IMR-90 (cell line): ENCODE results near the gene RARS1. TPM values are rescaled to one million over a fixed set of nuclear protein-coding genes. Genes with fewer than 3 reads are reported as not detected.

Source experiments
- ATAC-seq: fragments of 200-7000 bp; cut with Tn5 transposase; 2 replicates; pipeline ENCODE4 v1.9.1; 2020; ENCODE audit warnings: low read depth, mild to moderate bottlenecking, moderate library complexity
- BruUV-seq: library from RNA; stranded (reverse); fragments of 400-500 nt; replicated peaks from 2 replicates; lab custom pipeline; 2021; lab: Mats Ljungman, UMichigan
- CTCF ChIA-PET: fragments of 300-600 bp; formaldehyde crosslinking; extraction: SDS; loops from one replicate; lab custom pipeline; 2021; ENCODE audit warnings: antibody characterized with exemption; lab: Yijun Ruan, JAX
- POLR2A ChIA-PET: fragments of 300-600 bp; sonication (Branson Sonifier 250); formaldehyde crosslinking; loops from one replicate; lab custom pipeline; 2022; ENCODE audit warnings: antibody characterized with exemption; ENCODE audit not compliant: unreplicated experiment; lab: Charles Lee
- DNase-seq: peaks from one replicate; pipeline ENCODE4 v3.0.0; 2013
- H2AFZ ChIP-seq: replicated peaks from 2 replicates; pipeline ENCODE3; 2013; ENCODE audit warnings: low read length, mild to moderate bottlenecking; ENCODE audit not compliant: poor library complexity
- H2AK5ac ChIP-seq: 2 replicates; pipeline ENCODE4 v1.6.1; 2013; ENCODE audit warnings: low read depth, low read length, inconsistent platforms
- H2AK9ac ChIP-seq: replicated peaks from 2 replicates; pipeline ENCODE3; 2013; ENCODE audit warnings: mild to moderate bottlenecking, low read depth, low read length, moderate library complexity; ENCODE audit not compliant: poor library complexity
- H2BK120ac ChIP-seq: 2 replicates; pipeline ENCODE4 v1.6.1; 2013; ENCODE audit warnings: low read depth, low read length, inconsistent platforms
- H2BK15ac ChIP-seq: 3 replicates; pipeline ENCODE4 v1.6.1; 2013; ENCODE audit warnings: low read depth, low read length, inconsistent platforms
- H2BK20ac ChIP-seq: 2 replicates; pipeline ENCODE4 v1.6.1; 2013; ENCODE audit warnings: low read depth, mild to moderate bottlenecking, inconsistent platforms, low read length, moderate library complexity
- H2BK5ac ChIP-seq: 2 replicates; pipeline ENCODE4 v1.6.1; 2013; ENCODE audit warnings: mild to moderate bottlenecking, low read depth, low read length, inconsistent platforms; ENCODE audit not compliant: poor library complexity, severe bottlenecking
- H3K14ac ChIP-seq: replicated peaks from 2 replicates; pipeline ENCODE4 v1.6.1; 2013; ENCODE audit warnings: low read depth, low read length, inconsistent platforms
- H3K18ac ChIP-seq: 2 replicates; pipeline ENCODE4 v1.6.1; 2013; ENCODE audit warnings: low read depth, low read length, control low read depth
- H3K23ac ChIP-seq: 2 replicates; pipeline ENCODE4 v1.6.1; 2013; ENCODE audit warnings: low read depth, low read length, inconsistent platforms
- H3K27ac ChIP-seq: 2 replicates; pipeline ENCODE4 v1.5.1; 2013; ENCODE audit warnings: mild to moderate bottlenecking, control low read depth, low read length; ENCODE audit not compliant: insufficient read depth
- H3K27me3 ChIP-seq: 2 replicates; pipeline ENCODE4 v1.6.1; 2013; ENCODE audit warnings: low read length; ENCODE audit not compliant: control insufficient read depth, insufficient read depth
- H3K36me3 ChIP-seq: 2 replicates; pipeline ENCODE4 v1.6.1; 2013; ENCODE audit warnings: low read length, mixed read lengths; ENCODE audit not compliant: control insufficient read depth, insufficient read depth
- H3K4ac ChIP-seq: 2 replicates; pipeline ENCODE4 v1.6.1; 2013; ENCODE audit warnings: low read depth, low read length, inconsistent platforms
- H3K4me1 ChIP-seq: 2 replicates; pipeline ENCODE4 v1.6.1; 2013; ENCODE audit warnings: low read length, mixed read lengths; ENCODE audit not compliant: control insufficient read depth, insufficient read depth
- H3K4me2 ChIP-seq: 2 replicates; pipeline ENCODE4 v1.6.1; 2013; ENCODE audit warnings: low read depth, mild to moderate bottlenecking, control low read depth, low read length, moderate library complexity
- H3K4me3 ChIP-seq: 2 replicates; pipeline ENCODE4 v1.5.1; 2013; ENCODE audit warnings: low read depth, mild to moderate bottlenecking, control low read depth, low read length, moderate library complexity; ENCODE audit not compliant: insufficient read depth
- H3K56ac ChIP-seq: 2 replicates; pipeline ENCODE4 v1.6.1; 2013; ENCODE audit warnings: low read length, inconsistent platforms; ENCODE audit not compliant: insufficient read depth; ENCODE audit errors: extremely low read depth
- H3K79me1 ChIP-seq, 2 experiments: 2 replicates each; pipeline ENCODE4 v1.6.1; 2013; ENCODE audit warnings: low read length in 2 of 2, inconsistent platforms in 1 of 2, low read depth in 1 of 2
- H3K9ac ChIP-seq: 2 replicates; pipeline ENCODE4 v1.6.1; 2013; ENCODE audit warnings: low read depth, low read length, control low read depth
- H3K9me1 ChIP-seq: 2 replicates; pipeline ENCODE4 v1.6.1; 2013; ENCODE audit warnings: low read length, inconsistent platforms; ENCODE audit not compliant: insufficient read depth
- H3K9me3 ChIP-seq: 2 replicates; pipeline ENCODE4 v1.6.1; 2013; ENCODE audit warnings: low read length; ENCODE audit not compliant: control insufficient read depth, insufficient read depth
- H4K20me1 ChIP-seq: 2 replicates; pipeline ENCODE4 v1.6.1; 2013; ENCODE audit warnings: low read length, inconsistent platforms; ENCODE audit not compliant: insufficient read depth
- H4K5ac ChIP-seq: 2 replicates; pipeline ENCODE4 v1.6.1; 2013; ENCODE audit warnings: mild to moderate bottlenecking, low read depth, low read length, control low read depth
- H4K8ac ChIP-seq, 2 experiments: 2 replicates each; pipeline ENCODE4 v1.6.1; 2013; ENCODE audit warnings: low read depth in 2 of 2, low read length in 2 of 2, control low read depth in 1 of 2, inconsistent platforms in 1 of 2
- H4K91ac ChIP-seq: 2 replicates; pipeline ENCODE4 v1.6.1; 2013; ENCODE audit warnings: low read depth, low read length, inconsistent platforms; ENCODE audit not compliant: insufficient read depth
- BHLHE40 ChIP-seq: fragments of 150-350 bp; IDR thresholded peaks from 2 replicates; pipeline ENCODE4 v1.6.1; 2016; ENCODE audit warnings: mild to moderate bottlenecking, low read depth, low read length
- MAFK ChIP-seq: IDR thresholded peaks from 2 replicates; pipeline ENCODE4 v1.6.1; 2012; ENCODE audit warnings: low read depth, low read length, improper control_type of control experiment
- NFE2L2 ChIP-seq: fragments of 150-350 bp; IDR thresholded peaks from 2 replicates; pipeline ENCODE4 v1.6.1; 2016; ENCODE audit warnings: low read depth, mild to moderate bottlenecking, low read length
- WGBS, 2 experiments: methylation state at CpG; one replicate each; pipeline versions ENCODE4 v1.1.5 to v1.1.7; 2013; ENCODE audit warnings: missing lambda C conversion rate in 2 of 2; ENCODE audit not compliant: insufficient read length in 1 of 2; ENCODE audit errors: extremely low coverage in 2 of 2; 5-methylcytosine and 5-hydroxymethylcytosine counted together
- dilution Hi-C: fragments of 300-500 bp; cut with HindIII; formaldehyde crosslinking; loops from one replicate; pipeline ENCODE4 v1.14.3; 2018; ENCODE audit warnings: low sequenced_read_pairs; ENCODE audit not compliant: unreplicated experiment
- in situ Hi-C: fragments of 300-500 bp; cut with MboI; formaldehyde crosslinking; loops from 3 replicates; pipeline ENCODE4 v1.14.3; 2019; ENCODE audit warnings: low sequenced_read_pairs, inconsistent platforms, mixed read lengths
- intact Hi-C: fragments of 100-400 bp; cut with micrococcal nuclease; formaldehyde crosslinking; loops from 2 replicates; pipeline ENCODE4 v1.10.0; 2022
- polyA plus RNA-seq, 3 experiments: library from polyadenylated mRNA; depleted of rRNA; stranded (reverse); fragments of >200 nt; gene quantifications; 2 replicates each; pipeline ENCODE4 v1.2.3, GENCODE V29; 2012; ENCODE audit warnings: low replicate concordance in 1 of 3
- total RNA-seq: library from RNA; depleted of rRNA; stranded (reverse); fragments of >200 nt; gene quantifications from 2 replicates; pipeline ENCODE4 v1.2.3, GENCODE V29; 2012

The RARS1 gene
- total and polyA plus RNA-seq, 2 of the 4 experiments (the other 2 are of a cell fraction): 80.4 to 153 TPM

DNA sequence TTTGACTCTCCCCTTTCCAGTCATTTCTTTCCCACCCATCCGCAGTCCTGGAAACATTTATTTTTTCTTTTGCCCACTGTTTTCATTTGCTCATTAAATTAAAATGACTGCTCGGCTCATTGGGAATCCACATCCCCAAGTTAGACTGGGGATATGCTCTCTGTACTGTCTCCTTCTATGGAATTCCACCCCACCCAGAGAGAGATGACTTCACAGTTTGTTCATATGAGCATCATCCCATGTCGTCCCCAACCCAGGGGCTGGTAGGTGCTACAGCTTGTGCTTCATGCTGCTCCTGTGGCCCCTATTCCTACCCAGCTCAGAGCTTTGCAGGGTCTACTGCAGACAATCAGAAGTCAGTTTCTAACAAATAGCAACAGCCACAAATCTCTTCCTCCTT, 16.5 kb upstream of the RARS1 start:
- Histone ChIP-seq H3K79me1 (peaks cover 0 to 3% of the 10 kb centered on the region in 2 experiments; a peak in 1 of 4 replicates), H4K20me1 (no peaks in the 10 kb centered on the region; the same call in 1 of the 2 replicates), H3K9ac (no peak overlapping the region), H3K4me1 (peaks cover 19% of the 10 kb centered on the region), H3K14ac (0 out of 2 replicates have a peak overlapping the region, but pooled peaks have one; percentile 21), H3K36me3 (peaks cover 4% of the 10 kb centered on the region; the same call in 1 of the 2 replicates), H2BK15ac (0 out of 3 replicates have a peak overlapping the region, but pooled peaks have one; percentile 65), H2AK9ac (no peak overlapping the region), H4K8ac (0 out of 4 replicates have a peak overlapping the region, but pooled peaks of 1 of the 2 experiments have one; percentile 3), H3K9me3 (no peaks in the 10 kb centered on the region), H4K91ac (no peak overlapping the region; the same call in 1 of the 2 replicates), H3K27me3 (no peaks in the 10 kb centered on the region), H3K9me1 (peaks cover 23% of the 10 kb centered on the region), H2BK20ac (peak overlapping the region; percentile 65), H4K5ac (no peak overlapping the region), H3K56ac (no peak overlapping the region), H2BK120ac (peak overlapping the region; percentile 35; the same call in 1 of the 2 replicates), H3K27ac (no peak overlapping the region), H3K4ac (peak overlapping the region; percentile 15; the same call in 1 of the 2 replicates), H3K23ac (no peak overlapping the region; the same call in 1 of the 2 replicates), H2BK5ac (no peak overlapping the region), H3K4me2 (no peak overlapping the region), H2AK5ac (peak overlapping the region; percentile 37; the same call in 1 of the 2 replicates), H2AFZ (no peak overlapping the region), H3K18ac (no peak overlapping the region), H3K4me3 (no peak overlapping the region)
- in situ Hi-C loops: no loop called here
- no peak for TF ChIP-seq BHLHE40
- no peak for TF ChIP-seq MAFK
- TF ChIP-seq NFE2L2: no peak
- dilution Hi-C loops: no loop called here
- WGBS, 2 experiments: 65% methylated on average over 2 of the region's 3 CpGs; no CpG with 5 or more reads in 1 of the 2 experiments
- BruUV-seq: no TSS peak
- ATAC-seq (no peak), DNase-seq (peak; percentile 47)
- intact Hi-C loops: loop anchor here (5.0 kb wide), 1 partner anchor 178 kb away; the partner anchor contains the start of gene WWC1
- ChIA-PET CTCF (interaction anchor here (0.6 kb wide), 1 partner anchor 7 kb away, joined by 5 read pairs; no protein-coding TSS in a partner anchor), POLR2A (no interaction called here)
